Activated T-helper 2 cell treated with anti-CD3 and anti-CD28 coated beads, Interferon-gamma antibody, Interleukin-2, Interleukin-4, amounts not matched to agents 10 μg/mL and 5 μg/mL and 100 μg/mL, durations not matched to agents 14 hours and 24 hours and 36 hours (primary cell): ENCODE results near the gene SNU13. TPM values are rescaled to one million over a fixed set of nuclear protein-coding genes. Genes with fewer than 3 reads are reported as not detected.
"Not testable (repeated sequence)": the region's sequence is repeated elsewhere in the genome, so short reads cannot be mapped to it uniquely, and the experiment has no call there.

Experiments
- DNase-seq: peaks from one replicate; pipeline ENCODE4 v3.0.0; 2021; ENCODE audit warnings: low spot score
- H3K27ac Mint-ChIP-seq: one replicate; pipeline ENCODE4 v1.8.0; 2021; ENCODE audit warnings: mixed read lengths
- H3K27me3 Mint-ChIP-seq: one replicate; pipeline ENCODE4 v1.8.0; 2021; ENCODE audit warnings: low read depth, mixed read lengths
- H3K36me3 Mint-ChIP-seq: one replicate; pipeline ENCODE4 v1.8.0; 2021; ENCODE audit warnings: low read depth, mixed read lengths
- H3K4me1 Mint-ChIP-seq: one replicate; pipeline ENCODE4 v1.8.0; 2021; ENCODE audit warnings: low read depth, mixed read lengths
- H3K4me3 Mint-ChIP-seq: one replicate; pipeline ENCODE4 v1.8.0; 2021; ENCODE audit warnings: low read depth, mild to moderate bottlenecking, moderate library complexity, mixed read lengths
- H3K9me3 Mint-ChIP-seq: one replicate; pipeline ENCODE4 v1.8.0; 2021; ENCODE audit warnings: mixed read lengths
- intact Hi-C: fragments of 100-400 bp; cut with micrococcal nuclease; formaldehyde crosslinking; loops from one replicate; pipeline ENCODE4 v1.15.1; 2023
- total RNA-seq: library from RNA; stranded (reverse); gene quantifications from 2 replicates; pipeline ENCODE4 v1.2.3, GENCODE V29; 2022

The SNU13 gene
- 270 and 284 TPM in 2 replicates for total RNA-seq

GRCh38 chr22:41688365-41689211 is at the start of gene SNU13:
Gene SNU13 (minus strand): TSS chr22:41688867. CDS start chr22:41688796, 71 bp downstream.
- H3K9me3 Mint-ChIP-seq = no peaks in the 10 kb centered on the region
- peak within 1 kb of the TSS; percentile 99 for H3K4me3 Mint-ChIP-seq
- H3K36me3 Mint-ChIP-seq = peaks cover 22% of the 10 kb centered on the region
- H3K27ac Mint-ChIP-seq = peak within 1 kb of the TSS; percentile 99
- intact Hi-C loops = loop anchor here (2.0 kb wide), 2 partner anchors 170 to 252 kb away; no protein-coding TSS in a partner anchor
- DNase-seq = peak; percentile 93
- no peaks in the 10 kb centered on the region for H3K27me3 Mint-ChIP-seq
- peaks cover 14% of the 10 kb centered on the region for H3K4me1 Mint-ChIP-seq

DNA sequence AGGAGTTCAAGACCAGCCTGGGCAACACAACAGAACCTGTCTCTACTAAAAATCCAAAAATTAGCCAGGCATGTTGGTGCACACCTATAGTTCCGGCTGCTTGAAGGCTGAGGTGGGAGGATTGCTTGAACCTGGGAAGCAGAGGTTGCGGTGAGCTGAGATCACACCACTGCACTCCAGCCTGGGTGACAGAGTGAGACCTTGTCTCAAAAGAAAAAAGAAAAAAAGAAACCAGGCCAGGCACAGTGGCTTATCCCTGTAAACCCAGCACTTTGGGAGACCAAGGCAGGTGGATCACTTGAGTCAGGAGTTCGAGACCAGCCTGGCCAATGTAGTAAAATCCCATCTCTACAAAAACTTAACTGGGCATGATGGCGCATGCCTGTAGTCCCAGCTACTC is 44.6 kb upstream of the SNU13 start:
- not testable (repeated sequence) for H3K36me3 Mint-ChIP-seq, H3K27me3 Mint-ChIP-seq

GRCh38 chr22:41732096-41732772 is 43.6 kb upstream of the SNU13 start:
- no peaks in the 10 kb centered on the region for H3K36me3 Mint-ChIP-seq
- no peak for DNase-seq
- no peaks in the 10 kb centered on the region for H3K9me3 Mint-ChIP-seq
- intact Hi-C loops = no loop called here
- no peak overlapping the region for H3K27ac Mint-ChIP-seq
- H3K27me3 Mint-ChIP-seq = no peaks in the 10 kb centered on the region
- H3K4me3 Mint-ChIP-seq = no peak overlapping the region
- H3K4me1 Mint-ChIP-seq = no peaks in the 10 kb centered on the region

More for the DNA sequence above, 44.6 kb upstream of the SNU13 start:
- DNase-seq, H3K4me3 Mint-ChIP-seq, H3K9me3 Mint-ChIP-seq, H3K27ac Mint-ChIP-seq, intact Hi-C loops, H3K4me1 Mint-ChIP-seq: not testable (repeated sequence)

DNA sequence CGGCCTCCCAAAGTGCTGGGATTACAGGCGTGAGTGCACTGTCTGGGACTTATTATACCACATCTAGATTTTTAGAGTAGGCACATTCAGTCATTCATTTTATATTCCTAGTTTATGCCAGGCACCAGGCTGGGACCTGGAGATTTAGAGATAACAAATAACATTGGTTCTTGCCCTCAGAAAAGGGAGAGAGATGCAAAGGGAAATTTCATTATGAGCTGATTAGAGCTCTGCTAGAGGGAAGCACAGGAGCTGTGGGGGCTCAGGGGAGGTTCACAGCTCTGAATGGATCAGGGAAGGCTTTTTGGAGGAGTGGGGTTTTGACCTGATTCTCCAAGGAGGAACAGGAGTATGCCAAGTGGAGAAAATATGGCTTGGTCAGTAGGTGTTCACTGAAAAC is 42.9 kb upstream of the SNU13 start:
- H3K27me3 Mint-ChIP-seq = peaks cover 4% of the 10 kb centered on the region
- DNase-seq = no peak
- intact Hi-C loops = no loop called here
- no peaks in the 10 kb centered on the region for H3K36me3 Mint-ChIP-seq
- H3K4me1 Mint-ChIP-seq = no peaks in the 10 kb centered on the region
- H3K4me3 Mint-ChIP-seq = no peak overlapping the region
- no peaks in the 10 kb centered on the region for H3K9me3 Mint-ChIP-seq
- H3K27ac Mint-ChIP-seq = no peak overlapping the region

DNA sequence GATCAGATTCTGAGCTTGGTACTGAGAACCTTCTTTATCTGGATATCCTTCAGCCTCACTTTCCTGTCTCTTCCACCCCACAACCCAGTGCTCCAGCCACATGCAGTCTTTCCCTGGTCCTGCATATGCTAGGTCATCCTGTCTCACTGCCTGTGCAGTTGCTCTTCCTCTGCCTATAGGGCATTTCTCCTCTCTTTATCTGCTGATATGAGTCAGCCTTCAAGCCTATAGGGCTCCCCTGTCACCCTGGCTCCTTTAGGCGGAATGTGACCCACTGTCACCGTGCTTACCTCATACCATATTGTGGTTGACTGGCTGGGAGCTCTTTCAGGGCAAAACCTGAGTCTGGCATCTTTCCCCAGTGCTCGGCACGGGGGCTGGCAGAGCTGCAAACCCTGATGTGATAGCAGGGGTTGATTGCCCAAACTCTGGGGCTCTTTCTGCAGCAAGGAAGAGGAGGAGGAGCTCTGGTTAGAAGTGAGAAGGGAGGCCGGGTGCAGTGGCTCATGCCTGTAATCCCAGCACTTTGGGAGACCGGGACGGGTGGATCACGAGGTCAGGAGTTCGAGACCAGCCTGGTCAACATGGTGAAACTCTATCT is 36.9 kb upstream of the SNU13 start:
- H3K9me3 Mint-ChIP-seq = no peaks in the 10 kb centered on the region
- H3K27me3 Mint-ChIP-seq = peaks cover 4% of the 10 kb centered on the region
- no peak for DNase-seq
- H3K27ac Mint-ChIP-seq = no peak overlapping the region
- no peaks in the 10 kb centered on the region for H3K4me1 Mint-ChIP-seq
- H3K4me3 Mint-ChIP-seq = no peak overlapping the region
- H3K36me3 Mint-ChIP-seq = no peaks in the 10 kb centered on the region
- intact Hi-C loops = no loop called here

GRCh38 chr22:41722496-41722895 is 33.8 kb upstream of the SNU13 start:
- Mint-ChIP-seq H3K4me1 (no peaks in the 10 kb centered on the region), H3K9me3 (no peaks in the 10 kb centered on the region), H3K36me3 (no peaks in the 10 kb centered on the region), H3K4me3 (no peak overlapping the region), H3K27me3 (peaks cover 4% of the 10 kb centered on the region), H3K27ac (no peak overlapping the region)
- DNase-seq = no peak
- intact Hi-C loops = no loop called here

- Mint-ChIP-seq H3K4me1 (no peaks in the 10 kb centered on the region), H3K36me3 (no peaks in the 10 kb centered on the region), H3K4me3 (no peak overlapping the region), H3K27ac (no peak overlapping the region), H3K9me3 (no peaks in the 10 kb centered on the region), H3K27me3 (peaks cover 12% of the 10 kb centered on the region)
- intact Hi-C loops = no loop called here
- DNase-seq = no peak
These were observed 24.3 kb upstream of the SNU13 start for GRCh38 chr22:41713004-41713403.

DNA sequence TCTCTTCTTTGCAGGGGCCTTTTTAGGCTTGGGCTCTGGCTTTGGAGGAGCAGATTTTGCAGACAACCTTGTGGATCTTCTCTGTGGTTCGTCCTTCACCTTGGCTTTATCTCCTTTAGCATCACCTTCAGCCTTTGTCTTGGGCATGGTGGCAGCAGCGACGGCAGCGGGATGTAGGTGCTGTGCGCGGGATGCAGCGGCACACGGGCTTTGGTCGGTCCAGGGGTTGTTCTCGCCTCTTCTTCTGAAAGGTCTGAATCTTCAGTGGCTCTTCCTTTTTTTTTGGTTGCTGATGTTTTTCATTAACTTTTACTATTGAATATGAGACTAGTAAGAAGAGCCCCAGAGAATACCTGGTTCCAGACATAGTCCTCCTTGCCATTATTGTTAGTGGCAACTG is 20.7 kb upstream of the SNU13 start:
- no peaks in the 10 kb centered on the region for H3K4me1 Mint-ChIP-seq
- no peak overlapping the region for H3K4me3 Mint-ChIP-seq
- H3K27me3 Mint-ChIP-seq = peaks cover 17% of the 10 kb centered on the region

GRCh38 chr22:41702763-41703162 is 14.1 kb upstream of the SNU13 start:
- Mint-ChIP-seq H3K36me3 (peaks cover 2% of the 10 kb centered on the region), H3K9me3 (no peaks in the 10 kb centered on the region), H3K4me1 (peaks cover 5% of the 10 kb centered on the region), H3K27ac (no peak overlapping the region), H3K27me3 (peaks cover 11% of the 10 kb centered on the region), H3K4me3 (no peak overlapping the region)
- no peak for DNase-seq
- intact Hi-C loops = no loop called here

More for the DNA sequence above, 20.7 kb upstream of the SNU13 start:
- H3K9me3 Mint-ChIP-seq = no peaks in the 10 kb centered on the region
- no peak for DNase-seq
- H3K36me3 Mint-ChIP-seq = no peaks in the 10 kb centered on the region
- intact Hi-C loops = no loop called here
- H3K27ac Mint-ChIP-seq = no peak overlapping the region

DNA sequence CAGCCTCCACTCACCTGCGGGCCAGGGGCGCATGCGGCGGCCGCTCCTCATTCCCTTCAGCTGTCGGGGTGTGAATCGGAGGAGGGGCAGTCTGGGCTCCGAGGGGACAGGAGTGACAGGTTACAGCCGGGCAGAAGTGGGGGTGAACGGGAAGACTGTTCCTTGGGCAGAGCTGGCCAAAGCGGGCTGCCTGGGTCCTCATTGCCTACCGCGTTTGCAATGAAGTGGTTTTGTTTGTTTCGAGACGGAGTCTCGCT is 11.4 kb upstream of the SNU13 start:
- H3K9me3 Mint-ChIP-seq = no peaks in the 10 kb centered on the region
- peaks cover 7% of the 10 kb centered on the region for H3K27me3 Mint-ChIP-seq
- DNase-seq = no peak
- intact Hi-C loops = no loop called here
- peaks cover 2% of the 10 kb centered on the region for H3K36me3 Mint-ChIP-seq
- no peak overlapping the region for H3K4me3 Mint-ChIP-seq
- H3K27ac Mint-ChIP-seq = no peak overlapping the region
- peaks cover 11% of the 10 kb centered on the region for H3K4me1 Mint-ChIP-seq

- Mint-ChIP-seq H3K9me3 (no peaks in the 10 kb centered on the region), H3K27me3 (peaks cover 7% of the 10 kb centered on the region), H3K4me3 (peak within 1 kb of the TSS; percentile 61), H3K36me3 (peaks cover 2% of the 10 kb centered on the region), H3K27ac (peak within 1 kb of the TSS; percentile 83), H3K4me1 (peaks cover 11% of the 10 kb centered on the region)
- DNase-seq = peak; percentile 84
- intact Hi-C loops = loop anchor here (5.0 kb wide), 2 partner anchors 83 to 103 kb away; partner anchors contain the start of gene CCDC134
These were observed 10.8 kb upstream of the SNU13 start, which contains the start of gene MEI1 for GRCh38 chr22:41699264-41700107. Gene MEI1 (plus strand): TSS chr22:41699503. CDS start chr22:41699539, 36 bp downstream.

DNA sequence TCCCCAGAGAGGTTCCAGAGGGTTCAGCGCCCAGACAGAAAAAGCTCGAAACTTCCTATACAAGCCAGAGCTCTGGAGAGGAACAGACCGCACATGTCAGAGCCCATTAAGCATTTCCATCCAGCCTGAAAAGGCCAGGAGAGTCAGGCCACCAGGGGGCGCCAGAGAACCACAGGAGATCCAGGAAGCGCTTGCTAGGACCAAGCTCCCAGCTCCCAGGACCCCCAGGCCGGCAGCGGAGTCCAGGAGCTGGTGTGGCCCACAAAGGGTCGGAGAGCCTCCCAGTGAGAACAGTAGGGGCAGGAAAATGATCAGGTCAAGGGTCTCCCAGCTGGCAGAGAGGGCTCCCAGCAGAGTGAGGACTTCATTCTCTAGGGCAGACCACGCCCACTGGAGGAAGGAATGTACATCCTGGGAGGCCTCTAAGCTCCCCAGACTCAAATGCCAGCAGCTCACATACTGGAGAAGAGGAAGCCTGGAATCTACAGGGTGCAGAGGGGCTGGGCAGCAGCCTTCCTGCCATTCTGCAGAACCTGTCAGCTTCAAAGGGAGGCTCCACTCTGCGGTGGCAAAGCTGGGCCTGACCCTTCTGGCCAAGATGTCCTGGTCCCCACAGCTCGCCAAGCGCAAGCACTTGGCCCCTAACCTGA is 8.6 kb upstream of the SNU13 start:
- Mint-ChIP-seq H3K4me1 (peaks cover 11% of the 10 kb centered on the region), H3K9me3 (no peaks in the 10 kb centered on the region), H3K4me3 (no peak overlapping the region), H3K36me3 (peaks cover 2% of the 10 kb centered on the region), H3K27ac (peak overlapping the region; percentile 69), H3K27me3 (peaks cover 2% of the 10 kb centered on the region)
- peak; percentile 81 for DNase-seq
- intact Hi-C loops = loop anchor here (1.0 to 5.0 kb wide), 3 partner anchors 85 to 244 kb away; partner anchors contain the start of gene CCDC134
